Smooth muscle cell (in vitro differentiated cells): Measurements from ENCODE around the gene VWA3B. TPM values are rescaled to one million over a fixed set of nuclear protein-coding genes. Genes with fewer than 3 reads are reported as not detected.

Experiments used
- DNase-seq: peaks from one replicate; lab custom pipeline; 2025; ENCODE audit not compliant: unreplicated experiment; lab: John Stamatoyannopoulos, UW
- H2AFZ ChIP-seq: fragments of 200-600 bp; sonication (generic); 2 replicates; pipeline ENCODE4 v1.6.0; 2016; ENCODE audit warnings: antibody characterized with exemption, low read depth, mild to moderate bottlenecking
- H3F3A ChIP-seq: fragments of 200-600 bp; sonication (generic); 2 replicates; pipeline ENCODE4 v1.6.0; 2017; ENCODE audit warnings: antibody characterized with exemption, low read depth
- H3K27ac ChIP-seq: fragments of 200-600 bp; sonication (generic); 2 replicates; pipeline ENCODE4 v1.5.1; 2016; ENCODE audit warnings: low read depth, mild to moderate bottlenecking
- H3K27me3 ChIP-seq: fragments of 200-600 bp; sonication (generic); 2 replicates; pipeline ENCODE4 v1.6.1; 2016; ENCODE audit warnings: low read depth, mild to moderate bottlenecking
- H3K36me3 ChIP-seq: fragments of 200-600 bp; sonication (generic); 2 replicates; pipeline ENCODE4 v1.5.1; 2016; ENCODE audit warnings: low read depth
- H3K4me1 ChIP-seq: fragments of 200-600 bp; sonication (generic); 2 replicates; pipeline ENCODE4 v1.5.1; 2016; ENCODE audit warnings: low read depth
- H3K4me2 ChIP-seq: fragments of 200-600 bp; sonication (generic); 2 replicates; pipeline ENCODE4 v1.6.0; 2016; ENCODE audit warnings: mild to moderate bottlenecking
- H3K4me3 ChIP-seq: fragments of 200-600 bp; sonication (generic); 2 replicates; pipeline ENCODE4 v1.5.1; 2016; ENCODE audit warnings: mild to moderate bottlenecking
- H3K79me2 ChIP-seq: fragments of 200-600 bp; sonication (generic); 2 replicates; pipeline ENCODE4 v1.6.0; 2016; ENCODE audit warnings: low read depth, mild to moderate bottlenecking
- H3K9ac ChIP-seq: fragments of 200-600 bp; sonication (generic); 2 replicates; pipeline ENCODE4 v1.6.0; 2016; ENCODE audit warnings: low read depth
- H3K9me3 ChIP-seq: fragments of 200-600 bp; sonication (generic); replicated peaks from 2 replicates; pipeline ENCODE4 v1.5.1; 2016; ENCODE audit warnings: low read depth
- H4K20me1 ChIP-seq: fragments of 200-600 bp; sonication (generic); 2 replicates; pipeline ENCODE4 v1.6.0; 2016; ENCODE audit warnings: low read depth
- CTCF ChIP-seq: fragments of 200-600 bp; sonication (generic); IDR thresholded peaks from 2 replicates; pipeline ENCODE4 v1.5.1; 2017; ENCODE audit warnings: borderline replicate concordance, mild to moderate bottlenecking, antibody characterized with exemption; ENCODE audit not compliant: insufficient read depth, poor library complexity, severe bottlenecking
- WGBS: methylation state at CpG from one replicate; pipeline ENCODE4 v1.1.7; 2016; ENCODE audit warnings: low lambda C conversion rate; 5-methylcytosine and 5-hydroxymethylcytosine counted together
- polyA plus RNA-seq: library from polyadenylated mRNA; unstranded; fragments of >200 nt; fragmentation: Nextera tagmentation; extraction: Ambion mirVana; gene quantifications from 2 replicates; pipeline ENCODE4 v1.2.1, GENCODE V29; 2016
- total RNA-seq: library from RNA; depleted of rRNA; stranded (reverse); fragments of >200 nt; gene quantifications from 2 replicates; pipeline ENCODE4 v1.2.3, GENCODE V29; 2014

VWA3B gene
- total and polyA plus RNA-seq, 2 experiments from 2014 or later, result not detected

- Histone ChIP-seq H3K79me2 (no peaks in the 10 kb centered on the region), H3K9ac (no peak overlapping the region), H3K4me3 (no peak overlapping the region), H2AFZ (no peak overlapping the region), H3K9me3 (no peaks in the 10 kb centered on the region), H3K27me3 (no peaks in the 10 kb centered on the region), H3K27ac (no peak overlapping the region), H3K4me1 (no peaks in the 10 kb centered on the region), H3K36me3 (no peaks in the 10 kb centered on the region), H4K20me1 (no peaks in the 10 kb centered on the region), H3K4me2 (no peak overlapping the region), H3F3A (no peaks in the 10 kb centered on the region)
- WGBS, result 93% methylated on average over 6 of the region's 6 CpGs
- no peak for DNase-seq
- no peak for TF ChIP-seq CTCF
Observed at GRCh38 chr2:98281607-98282006, 194.6 kb downstream of the VWA3B start.

GRCh38 chr2:98282109-98282508, 195.1 kb downstream of the VWA3B start:
- no peaks in the 10 kb centered on the region for H4K20me1 ChIP-seq
- no peaks in the 10 kb centered on the region for H3F3A ChIP-seq
- no peak overlapping the region for H3K9ac ChIP-seq
- no peaks in the 10 kb centered on the region for H3K36me3 ChIP-seq
- H3K4me2 ChIP-seq, result no peak overlapping the region
- DNase-seq, result no peak
- H2AFZ ChIP-seq, result no peak overlapping the region
- no peak overlapping the region for H3K27ac ChIP-seq
- no peak overlapping the region for H3K4me3 ChIP-seq
- H3K4me1 ChIP-seq, result no peaks in the 10 kb centered on the region
- TF ChIP-seq CTCF, result no peak
- 90% methylated on average over 1 of the region's 1 CpG for WGBS
- no peaks in the 10 kb centered on the region for H3K79me2 ChIP-seq
- no peaks in the 10 kb centered on the region for H3K27me3 ChIP-seq
- H3K9me3 ChIP-seq, result no peaks in the 10 kb centered on the region

GRCh38 chr2:98293030-98293429, 206.1 kb downstream of the VWA3B start:
- no peak overlapping the region for H3K27ac ChIP-seq
- WGBS, result 97% methylated on average over 5 of the region's 5 CpGs

More at GRCh38 chr2:98293030-98293429, 206.1 kb downstream of the VWA3B start:
- Histone ChIP-seq H3K4me1 (no peaks in the 10 kb centered on the region), H3F3A (no peaks in the 10 kb centered on the region), H3K9ac (no peak overlapping the region), H3K36me3 (no peaks in the 10 kb centered on the region), H3K4me3 (no peak overlapping the region), H3K9me3 (no peaks in the 10 kb centered on the region), H3K27me3 (no peaks in the 10 kb centered on the region), H2AFZ (no peak overlapping the region), H3K79me2 (no peaks in the 10 kb centered on the region), H4K20me1 (no peaks in the 10 kb centered on the region), H3K4me2 (no peak overlapping the region)
- DNase-seq, result no peak
- TF ChIP-seq CTCF, result no peak
